OCI-LY1 (cell line): ENCODE data around the gene B3GAT2.

Source experiments
- CTCF ChIP-seq: fragments of 200-600 bp; sonication (generic), shearing (Covaris generic); IDR thresholded peaks from 2 replicates; pipeline ENCODE4 v1.5.1; 2017; ENCODE audit warnings: mild to moderate bottlenecking, antibody characterized with exemption, low read length, moderate library complexity, mixed read lengths
- EZH2 ChIP-seq: fragments of 200-600 bp; sonication (generic), shearing (Covaris generic); IDR thresholded peaks from 2 replicates; pipeline ENCODE4 v1.8.0; 2017; ENCODE audit warnings: borderline replicate concordance, mixed run types, mild to moderate bottlenecking, antibody characterized with exemption, low read length, moderate library complexity, mixed read lengths

GRCh38 chr6:70980727-70981126 lies 23.9 kb upstream of the B3GAT2 start:
- TF ChIP-seq CTCF: no peak
- TF ChIP-seq EZH2: no peak
